ENCODE results near the gene CCDC57. TPM values are rescaled to one million over a fixed set of nuclear protein-coding genes. Genes with fewer than 3 reads are reported as not detected.

Gene CCDC57
- total and polyA plus RNA-seq, 12 donors, result 7.0 to 34.5 (median 10.7) TPM

GRCh38 chr17:82158825-82159224 lies 53.8 kb downstream of the CCDC57 start:
- Histone ChIP-seq H3K9me3 (no peaks in the 10 kb centered on the region), H3K27me3 (no peaks in the 10 kb centered on the region), H3K4me1 (no peaks in the 10 kb centered on the region), H3K4me3 (no peak overlapping the region), H3K27ac (no peak overlapping the region), H3K36me3 (peaks cover 0 to 64% (median 0%) of the 10 kb centered on the region in 9 donors)
- DNase-seq (no peak), ATAC-seq (no peak)
- WGBS, 2 donors, result 88 to 89% methylated on average over 10 of the region's 10 CpGs
- TF ChIP-seq, protein P1, sequence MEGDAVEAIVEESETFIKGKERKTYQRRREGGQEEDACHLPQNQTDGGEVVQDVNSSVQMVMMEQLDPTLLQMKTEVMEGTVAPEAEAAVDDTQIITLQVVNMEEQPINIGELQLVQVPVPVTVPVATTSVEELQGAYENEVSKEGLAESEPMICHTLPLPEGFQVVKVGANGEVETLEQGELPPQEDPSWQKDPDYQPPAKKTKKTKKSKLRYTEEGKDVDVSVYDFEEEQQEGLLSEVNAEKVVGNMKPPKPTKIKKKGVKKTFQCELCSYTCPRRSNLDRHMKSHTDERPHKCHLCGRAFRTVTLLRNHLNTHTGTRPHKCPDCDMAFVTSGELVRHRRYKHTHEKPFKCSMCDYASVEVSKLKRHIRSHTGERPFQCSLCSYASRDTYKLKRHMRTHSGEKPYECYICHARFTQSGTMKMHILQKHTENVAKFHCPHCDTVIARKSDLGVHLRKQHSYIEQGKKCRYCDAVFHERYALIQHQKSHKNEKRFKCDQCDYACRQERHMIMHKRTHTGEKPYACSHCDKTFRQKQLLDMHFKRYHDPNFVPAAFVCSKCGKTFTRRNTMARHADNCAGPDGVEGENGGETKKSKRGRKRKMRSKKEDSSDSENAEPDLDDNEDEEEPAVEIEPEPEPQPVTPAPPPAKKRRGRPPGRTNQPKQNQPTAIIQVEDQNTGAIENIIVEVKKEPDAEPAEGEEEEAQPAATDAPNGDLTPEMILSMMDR (IDR thresholded peaks at IDR 0.05), result no peak
- intact Hi-C loops (cut with DNase I), result loop anchor here in 8 of 10 donors (5.0 to 10.0 kb wide), 5 partner anchors 127 to 204 kb away; partner anchors contain the start of genes NOTUM (in 3 of the 8) and RAC3 (in 1 of the 8)

DNA sequence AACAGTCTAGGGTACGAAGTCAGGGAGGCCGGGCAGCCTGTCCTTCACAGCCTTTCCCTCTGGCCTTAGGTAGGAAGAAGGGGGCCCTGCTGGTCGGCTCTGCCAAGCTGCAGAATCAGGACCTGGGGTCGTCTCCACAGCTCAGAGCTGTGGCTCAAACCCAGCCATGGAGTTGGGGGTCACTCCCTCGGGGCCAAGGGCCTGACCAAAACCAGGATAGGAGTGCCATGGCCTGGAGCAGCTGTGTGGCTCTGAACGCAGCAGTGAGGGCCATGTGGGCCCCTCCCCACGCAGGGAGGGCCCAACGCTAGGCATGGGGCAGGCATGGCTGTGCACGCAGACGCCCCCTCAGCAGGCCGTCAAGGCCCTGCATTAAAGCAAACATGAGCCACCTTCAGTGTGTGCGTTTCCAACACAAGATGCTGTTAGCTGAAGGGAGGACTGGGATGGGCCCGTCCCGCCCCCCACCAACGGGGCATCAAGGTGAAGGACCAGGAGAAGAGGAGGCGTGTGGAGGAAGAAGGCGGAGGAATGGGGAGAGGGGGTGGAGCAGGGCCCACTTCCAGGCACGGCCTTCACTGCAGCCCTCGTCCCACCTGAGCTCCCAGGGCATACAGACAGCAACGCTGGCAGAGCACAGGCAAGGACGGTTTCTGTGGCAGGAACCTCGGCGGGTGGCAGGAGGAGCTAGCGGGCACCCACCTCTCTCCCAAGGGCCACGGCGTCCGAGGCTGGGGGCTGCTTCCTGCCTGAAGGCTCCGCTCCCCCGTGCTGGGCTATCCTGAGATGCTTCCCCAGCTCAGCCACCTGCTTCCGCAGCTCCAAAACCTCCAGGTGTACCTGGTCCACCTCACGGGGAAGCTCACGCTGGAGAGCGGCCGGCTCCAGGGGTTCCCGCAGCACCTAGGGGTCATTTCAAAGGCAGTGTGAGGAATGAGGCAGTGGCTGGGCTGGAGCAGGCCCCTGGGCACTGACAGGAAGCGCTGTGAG lies 55.3 kb downstream of the CCDC57 start:
- Histone ChIP-seq H3K4me3 (no peak overlapping the region), H3K27ac (no peak overlapping the region), H3K4me1 (no peaks in the 10 kb centered on the region), H3K27me3 (no peaks in the 10 kb centered on the region), H3K9me3 (no peaks in the 10 kb centered on the region), H3K36me3 (peaks cover 0 to 52% (median 0%) of the 10 kb centered on the region in 9 donors)
- TF ChIP-seq, protein P1 (IDR thresholded peaks at IDR 0.05), result no peak
- DNase-seq (no peak), ATAC-seq (no peak)
- WGBS, 2 donors, result 91% methylated on average over 36 of the region's 36 CpGs
- intact Hi-C loops (cut with DNase I), result loop anchor here in 8 of 10 donors (5.0 to 10.0 kb wide), 5 partner anchors 125 to 203 kb away; partner anchors contain the start of genes NOTUM (in 3 of the 8) and RAC3 (in 1 of the 8)

DNA sequence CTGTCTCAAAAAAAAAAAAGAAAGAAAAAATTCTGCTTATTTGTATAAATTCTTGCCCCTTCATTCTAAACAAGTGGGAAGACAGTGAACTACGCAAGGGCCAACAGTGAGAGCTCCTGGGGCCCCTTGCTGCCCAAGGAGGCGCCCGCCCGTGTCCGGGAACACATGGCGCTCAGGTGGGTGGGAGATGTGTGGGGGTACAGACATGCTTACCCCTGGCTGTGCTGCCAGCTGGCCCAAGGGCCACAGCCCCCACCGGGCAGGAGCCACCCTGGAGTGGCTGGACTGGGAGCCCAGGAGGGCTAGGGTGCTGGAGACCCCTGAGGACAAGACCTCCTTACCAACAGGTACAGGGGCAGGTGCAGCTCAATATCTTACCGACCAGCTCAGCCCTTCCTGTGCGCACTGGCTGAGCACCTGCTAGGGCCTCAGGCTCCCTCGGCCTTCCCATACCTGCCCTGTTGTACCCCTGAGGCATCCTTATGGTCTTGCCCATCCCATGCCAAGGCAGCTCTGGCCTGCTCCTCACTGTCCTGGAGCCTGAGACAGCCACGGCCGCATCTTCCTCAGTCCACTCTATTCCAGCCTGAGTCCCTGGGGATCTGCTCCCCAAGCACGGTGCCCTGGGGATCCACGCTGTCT lies 56.2 kb downstream of the CCDC57 start:
- H3K9me3 ChIP-seq, result no peaks in the 10 kb centered on the region
- TF ChIP-seq, protein P1 (IDR thresholded peaks at IDR 0.05), result no peak

DNA sequence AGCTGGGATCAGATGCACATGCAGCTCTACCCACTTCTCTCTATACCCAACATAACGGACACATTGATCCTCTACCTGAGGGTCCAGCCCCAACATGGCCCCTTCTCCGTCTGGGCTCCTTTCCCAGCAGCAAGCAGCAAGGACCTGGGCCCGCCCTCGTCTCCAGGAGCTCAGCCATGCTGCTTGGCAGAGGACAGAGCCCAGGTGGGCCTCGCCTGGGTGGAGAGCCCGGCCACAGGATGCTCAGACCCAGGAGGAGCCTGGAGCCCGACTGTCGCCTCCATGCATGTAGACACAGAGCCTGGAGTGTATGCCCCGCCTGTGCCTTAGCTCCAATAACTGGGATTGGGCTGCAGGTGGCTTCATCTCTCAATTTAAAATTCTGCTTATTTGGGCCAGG lies 57.0 kb downstream of the CCDC57 start:
- intact Hi-C loops (cut with DNase I), result loop anchor here (2.0 to 10.0 kb wide), 8 partner anchors 123 to 201 kb away; partner anchors contain the start of genes NOTUM (in 3 of the 10) and RAC3 (in 3 of the 10)
- Histone ChIP-seq H3K4me1 (no peaks in the 10 kb centered on the region), H3K36me3 (peaks cover 0 to 37% (median 0%) of the 10 kb centered on the region in 9 donors), H3K27ac (no peak overlapping the region), H3K27me3 (no peaks in the 10 kb centered on the region), H3K4me3 (no peak overlapping the region), H3K9me3 (no peaks in the 10 kb centered on the region)
- DNase-seq (no peak), ATAC-seq (no peak)
- TF ChIP-seq, protein P1 (IDR thresholded peaks at IDR 0.05), result no peak
- 94 to 95% methylated on average over 9 of the region's 9 CpGs for WGBS, 2 donors

More for the DNA sequence above, 56.2 kb downstream of the CCDC57 start:
- ATAC-seq, result no peak
- intact Hi-C loops (cut with DNase I), result loop anchor here in 8 of 10 donors (5.0 to 10.0 kb wide), 5 partner anchors 124 to 202 kb away; partner anchors contain the start of genes NOTUM (in 3 of the 8) and RAC3 (in 1 of the 8)
- no peaks in the 10 kb centered on the region for H3K4me1 ChIP-seq
- 90 to 92% methylated on average over 14 of the region's 14 CpGs for WGBS, 2 donors
- H3K27me3 ChIP-seq, result no peaks in the 10 kb centered on the region
- H3K27ac ChIP-seq, result no peak overlapping the region
- no peak overlapping the region for H3K4me3 ChIP-seq
- peaks cover 0 to 43% (median 0%) of the 10 kb centered on the region in 9 donors for H3K36me3 ChIP-seq
- no peak for DNase-seq

All from heart right ventricle (tissue), 16 donors.